Hematopoietic multipotent progenitor cell treated with erythropoietin and hydrocortisone succinate and interleukin-3 and kit ligand, for 17 days (in vitro differentiated cells): ENCODE measurements around the gene POLR2A.

Experiments used
- DNase-seq: peaks from one replicate; pipeline ENCODE4 v3.0.0-alpha.2; 2015; ENCODE audit warnings: low spot score

The POLR2A gene

DNA sequence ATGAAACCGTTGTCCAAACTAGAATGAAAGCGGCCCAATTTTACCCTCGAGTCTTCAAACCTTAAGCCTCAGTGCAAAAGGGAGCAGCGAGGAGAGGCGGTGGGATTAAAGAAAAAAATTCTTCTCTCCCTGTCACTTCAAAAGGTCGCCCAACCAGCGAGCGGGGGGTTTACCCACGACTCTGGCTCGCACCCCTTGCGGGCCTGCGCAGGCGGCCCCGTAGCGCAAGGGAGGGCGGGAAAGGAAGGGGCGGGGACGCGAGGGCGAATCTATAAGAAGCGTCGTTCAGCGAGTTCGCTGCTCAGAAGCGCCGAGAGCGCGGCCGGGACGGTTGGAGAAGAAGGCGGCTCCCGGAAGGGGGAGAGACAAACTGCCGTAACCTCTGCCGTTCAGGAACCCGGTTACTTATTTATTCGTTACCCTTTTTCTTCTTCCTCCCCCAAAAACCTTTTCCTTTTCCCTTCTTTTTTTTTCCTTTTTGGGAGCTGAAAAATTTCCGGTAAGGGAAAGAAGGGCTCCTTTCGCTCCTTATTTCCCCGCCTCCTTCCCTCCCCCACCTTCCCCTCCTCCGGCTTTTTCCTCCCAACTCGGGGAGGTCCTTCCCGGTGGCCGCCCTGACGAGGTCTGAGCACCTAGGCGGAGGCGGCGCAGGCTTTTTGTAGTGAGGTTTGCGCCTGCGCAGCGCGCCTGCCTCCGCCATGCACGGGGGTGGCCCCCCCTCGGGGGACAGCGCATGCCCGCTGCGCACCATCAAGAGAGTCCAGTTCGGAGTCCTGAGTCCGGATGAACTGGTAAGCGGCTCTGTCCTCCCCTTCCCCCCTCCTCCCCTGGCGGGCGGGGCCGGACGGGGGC lies at the start of gene POLR2A:
TSS of gene POLR2A (plus strand) at position 300 of the 852 bp plus-strand sequence.
- peak; percentile 99 for DNase-seq

GRCh38 chr17:7435676-7436555 lies 48.2 kb upstream of the POLR2A start:
- DNase-seq: peak; percentile 8

DNA sequence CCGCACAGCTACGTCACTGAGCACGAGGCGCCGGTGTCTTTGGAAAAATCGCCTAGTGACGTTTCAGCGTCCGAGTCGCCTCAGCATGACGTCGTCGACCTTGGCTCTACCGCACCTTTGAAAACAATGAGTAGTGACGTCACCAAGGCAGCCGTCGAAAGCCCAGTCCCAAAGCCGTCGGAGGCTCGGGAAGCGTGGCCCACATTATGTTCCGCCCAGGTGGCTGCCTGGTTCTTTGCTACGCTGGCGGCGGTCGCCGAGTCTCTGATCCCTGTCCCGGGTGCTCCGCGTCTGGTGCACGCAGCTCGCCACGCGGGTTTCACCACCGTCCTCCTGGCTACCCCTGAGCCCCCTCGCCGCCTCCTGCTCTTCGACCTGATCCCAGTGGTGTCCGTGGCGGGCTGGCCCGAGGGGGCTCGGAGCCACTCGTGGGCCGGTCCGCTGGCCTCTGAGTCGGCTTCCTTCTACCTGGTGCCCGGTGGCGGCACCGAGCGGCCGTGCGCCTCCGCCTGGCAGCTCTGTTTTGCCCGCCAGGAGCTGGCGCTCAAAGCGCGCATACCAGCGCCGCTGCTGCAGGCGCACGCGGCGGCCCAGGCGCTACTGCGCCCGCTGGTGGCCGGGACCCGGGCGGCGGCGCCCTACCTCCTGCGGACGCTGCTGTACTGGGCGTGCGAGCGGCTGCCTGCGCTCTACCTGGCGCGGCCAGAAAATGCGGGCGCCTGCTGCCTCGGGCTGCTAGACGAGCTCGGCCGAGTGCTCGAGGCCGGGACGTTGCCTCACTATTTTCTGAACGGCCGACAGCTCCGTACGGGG lies 47.4 kb upstream of the POLR2A start:
- DNase-seq: peak; percentile 81

DNA sequence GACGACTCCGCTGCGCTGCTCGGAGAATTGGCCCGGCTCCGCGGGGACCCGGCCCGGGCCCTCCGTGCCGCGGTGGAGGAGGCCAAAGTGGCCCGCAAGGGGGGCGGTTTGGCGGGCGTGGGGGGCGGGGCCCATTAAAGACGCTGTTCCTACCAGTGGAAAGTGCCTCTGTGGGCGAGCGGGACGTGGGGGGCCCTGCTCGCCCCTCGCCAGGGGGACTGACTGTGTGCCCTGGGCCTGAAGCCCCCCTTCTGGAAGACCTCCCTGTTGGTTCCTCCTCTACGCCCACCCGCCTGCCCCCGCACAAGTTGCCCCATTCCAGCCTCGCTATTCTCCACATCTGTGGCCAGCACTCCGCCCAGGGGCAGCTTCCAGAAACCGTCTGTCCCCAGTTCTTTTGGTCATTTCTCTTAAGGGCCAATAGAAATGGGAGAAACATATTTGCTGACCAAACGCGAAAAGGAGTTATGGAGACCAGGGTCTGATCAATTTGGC lies 46.8 kb upstream of the POLR2A start:
- no peak for DNase-seq

DNA sequence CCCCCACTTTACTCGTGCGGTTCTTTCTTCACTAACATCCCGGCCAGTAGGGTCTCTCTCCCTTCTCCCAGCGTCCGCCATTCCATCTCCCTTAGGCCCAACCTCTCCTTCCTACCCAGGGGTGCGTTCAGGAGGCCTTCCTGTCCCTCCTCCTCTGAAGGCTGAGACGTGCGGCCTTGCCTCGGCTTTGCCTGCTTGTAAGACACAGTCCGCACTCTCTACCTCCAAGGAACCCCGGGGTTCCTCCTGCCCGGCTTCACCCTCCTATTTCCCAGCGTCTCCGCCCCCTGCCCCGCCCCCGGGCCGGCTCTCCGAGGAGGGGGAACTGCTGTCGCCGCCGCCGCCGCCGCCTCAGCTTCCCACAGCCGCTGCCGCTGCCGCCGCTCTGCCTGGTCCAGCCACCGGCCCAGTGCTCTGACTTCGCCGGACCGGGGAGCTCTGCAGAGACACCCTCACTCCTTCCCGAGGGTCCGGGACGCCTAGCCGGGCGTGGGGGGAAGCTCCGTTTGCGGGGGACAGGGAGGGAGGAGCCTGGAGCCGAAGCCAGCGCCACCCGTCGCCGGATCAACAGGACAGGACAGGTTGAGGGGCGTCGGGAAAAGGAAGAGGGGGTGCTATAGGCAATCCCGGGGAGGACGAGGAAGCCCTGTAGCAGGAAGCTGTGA lies 46.1 kb upstream of the POLR2A start:
- no peak for DNase-seq

- no peak for DNase-seq
These were observed 45.3 kb upstream of the POLR2A start for GRCh38 chr17:7438656-7439460.

- no peak for DNase-seq
These were observed 44.6 kb upstream of the POLR2A start, which contains the start of gene FGF11 for GRCh38 chr17:7439462-7440112. Gene FGF11 (plus strand): TSS chr17:7439512. CDS start chr17:7439621, 109 bp downstream.

DNA sequence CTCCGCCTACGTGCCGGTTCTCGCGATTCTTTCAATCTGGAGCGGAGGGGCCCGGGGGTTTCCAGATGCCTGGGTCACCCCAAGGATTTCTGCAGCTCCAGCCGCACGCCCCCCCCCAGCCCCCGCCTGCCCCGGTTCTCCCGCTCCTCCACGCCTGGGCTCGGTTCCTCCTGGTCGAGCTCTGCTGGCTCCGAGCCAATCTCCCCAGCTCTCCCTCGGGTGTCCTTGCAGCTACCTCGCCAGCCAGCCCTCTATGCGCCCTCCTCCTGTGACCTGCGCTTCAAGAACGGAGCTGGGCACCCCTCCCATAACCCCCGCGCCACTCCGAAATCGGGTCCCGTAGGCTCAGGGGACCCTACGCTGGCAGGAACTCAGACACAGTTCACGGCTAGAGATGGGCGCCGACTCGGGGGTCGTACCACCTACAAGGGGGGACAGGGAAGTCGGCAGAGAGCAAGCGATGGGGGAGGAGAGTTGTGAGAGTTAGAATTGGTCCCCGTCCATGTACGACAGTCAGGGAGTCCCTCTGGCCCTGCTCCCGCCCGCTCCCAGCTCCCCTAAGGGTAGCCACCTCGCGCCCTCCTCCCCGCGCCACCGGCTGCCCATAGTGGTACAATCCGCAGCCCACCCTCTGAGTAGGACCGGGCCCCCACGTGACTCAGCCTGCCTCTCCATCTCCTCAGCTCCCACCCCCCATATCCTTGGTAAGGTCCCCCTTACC lies 43.9 kb upstream of the POLR2A start:
- DNase-seq: no peak

DNA sequence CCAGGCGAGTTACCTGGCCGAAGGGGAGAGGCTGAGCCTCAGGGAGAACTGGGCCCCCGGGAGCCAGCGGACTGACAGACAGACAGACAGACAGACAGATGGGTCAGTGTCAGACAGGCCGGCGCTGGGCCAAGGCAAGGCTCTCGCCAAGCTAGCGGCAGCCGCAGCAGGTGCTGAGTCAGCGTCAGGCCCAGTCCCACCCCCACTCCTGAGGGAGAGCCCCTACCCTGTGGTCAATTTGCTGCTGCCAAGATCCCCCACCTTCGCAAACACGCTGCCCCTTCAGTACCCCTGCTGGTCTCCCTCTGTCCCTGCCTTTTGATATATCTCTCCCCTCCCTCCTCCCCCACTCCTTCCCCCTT lies 43.4 kb upstream of the POLR2A start:
- DNase-seq: no peak

DNA sequence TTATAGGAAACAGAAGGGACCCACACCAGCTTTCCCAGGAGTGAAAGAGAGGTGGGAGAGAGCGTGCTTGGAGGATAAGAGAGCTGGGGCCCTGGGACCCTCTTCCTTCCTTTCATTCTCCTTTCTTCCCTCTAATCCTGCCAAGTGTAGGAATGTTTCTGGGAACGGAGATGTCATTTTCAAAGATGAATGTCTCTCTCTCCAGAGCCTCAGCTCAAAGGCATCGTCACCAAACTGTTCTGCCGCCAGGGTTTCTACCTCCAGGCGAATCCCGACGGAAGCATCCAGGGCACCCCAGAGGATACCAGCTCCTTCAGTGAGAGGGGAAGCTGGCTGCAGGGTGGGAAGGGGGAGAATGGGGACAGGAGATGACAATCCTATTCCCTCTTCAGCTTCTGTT lies 42.9 kb upstream of the POLR2A start:
- DNase-seq: no peak

DNA sequence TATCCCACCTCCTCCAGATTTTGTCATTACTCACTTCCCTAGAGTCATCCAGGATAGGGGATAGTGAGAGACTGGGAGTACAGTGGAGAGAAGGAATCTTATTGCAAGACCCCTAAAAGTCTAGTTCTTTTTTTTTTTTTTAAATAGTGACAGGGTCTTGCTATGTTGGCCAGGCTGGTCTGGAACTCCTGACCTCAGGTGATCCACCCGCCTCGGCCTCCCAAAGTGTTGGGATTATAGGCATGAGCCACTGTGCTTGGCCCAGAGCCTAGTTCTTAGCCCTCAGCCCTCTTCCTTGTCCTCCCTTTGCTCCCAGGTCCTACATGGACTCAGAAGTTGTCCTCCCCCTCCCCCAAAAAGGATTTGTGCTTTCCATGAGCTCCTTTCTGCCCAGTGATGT lies 42.0 kb upstream of the POLR2A start:
- no peak for DNase-seq

- no peak for DNase-seq
These were observed 40.4 kb upstream of the POLR2A start for GRCh38 chr17:7443499-7444485.

- peak; percentile 67 for DNase-seq
These were observed 39.2 kb upstream of the POLR2A start, which contains the start of gene CHRNB1 for GRCh38 chr17:7444682-7445618. Gene CHRNB1 (plus strand): TSS chr17:7445061. CDS start chr17:7445128, 67 bp downstream.

DNA sequence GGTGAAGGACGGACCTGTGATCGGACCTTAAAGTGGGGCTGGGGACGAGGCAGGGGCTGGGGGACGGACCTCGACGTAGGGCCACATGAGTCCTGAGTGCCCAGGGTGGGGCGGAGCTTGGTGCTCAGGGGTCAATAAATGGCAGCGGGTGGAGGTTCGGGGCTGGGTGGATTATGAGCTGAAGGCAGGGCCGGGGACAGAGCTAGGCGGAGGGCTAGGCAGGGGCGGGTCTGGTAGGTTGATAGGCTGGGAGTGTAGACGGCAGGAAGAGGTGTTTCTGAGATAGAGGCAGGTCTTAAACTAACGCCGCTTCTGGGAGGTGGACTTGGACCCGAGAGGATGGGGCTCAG lies 38.6 kb upstream of the POLR2A start:
- no peak for DNase-seq

DNA sequence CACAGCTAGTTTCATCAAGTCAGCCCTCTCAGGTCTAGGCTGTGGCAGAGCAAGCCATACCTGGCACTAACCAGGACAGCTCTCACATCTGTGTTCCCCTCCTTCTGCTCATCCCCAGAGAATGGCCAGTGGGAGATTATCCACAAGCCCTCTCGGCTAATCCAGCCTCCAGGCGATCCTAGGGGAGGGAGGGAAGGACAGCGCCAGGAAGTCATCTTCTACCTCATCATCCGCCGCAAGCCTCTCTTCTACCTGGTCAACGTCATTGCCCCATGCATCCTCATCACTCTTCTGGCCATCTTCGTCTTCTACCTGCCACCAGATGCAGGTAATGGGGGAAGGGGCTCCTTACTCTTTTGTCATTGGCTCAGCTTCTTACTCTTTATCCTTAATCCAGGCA lies 35.7 kb upstream of the POLR2A start:
- no peak for DNase-seq

DNA sequence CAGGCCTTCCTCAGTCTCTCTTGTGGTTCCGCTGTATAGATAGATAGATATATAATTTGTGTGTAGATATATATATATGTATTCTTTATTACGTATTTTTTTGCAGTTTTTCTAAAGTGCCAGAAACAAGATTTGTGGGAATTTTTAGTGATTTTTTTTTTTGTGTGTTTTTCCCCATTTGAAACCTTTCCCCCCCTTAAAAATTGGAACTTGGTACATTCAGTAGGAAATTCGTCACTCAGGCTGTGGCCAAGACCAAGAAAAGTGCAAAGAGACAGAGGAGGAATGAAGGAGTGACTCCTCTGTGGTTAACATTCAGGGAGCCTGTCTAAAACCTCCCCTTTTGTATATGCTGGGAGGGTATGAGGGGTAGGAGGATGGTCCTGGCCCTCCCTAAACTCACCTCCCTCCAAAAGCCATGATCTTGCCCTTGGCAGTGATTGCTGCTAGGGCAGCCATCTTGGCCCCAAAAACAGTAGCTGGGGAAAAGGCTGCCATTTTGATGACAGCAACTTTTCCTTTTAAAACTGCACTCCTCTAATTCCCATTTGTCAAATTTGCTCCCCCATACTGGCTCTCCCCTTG lies 24.1 kb upstream of the POLR2A start:
- no peak for DNase-seq
